SW480 (cell line): ENCODE data around the gene PADI3.
"Not testable (repeated sequence)": the region's sequence is repeated elsewhere in the genome, so short reads cannot be mapped to it uniquely, and the experiment has no call there.

Source experiments
- DNase-seq: peaks from one replicate; pipeline ENCODE4 v3.0.0-alpha.2; 2016; ENCODE audit warnings: low spot score

Gene PADI3

DNA sequence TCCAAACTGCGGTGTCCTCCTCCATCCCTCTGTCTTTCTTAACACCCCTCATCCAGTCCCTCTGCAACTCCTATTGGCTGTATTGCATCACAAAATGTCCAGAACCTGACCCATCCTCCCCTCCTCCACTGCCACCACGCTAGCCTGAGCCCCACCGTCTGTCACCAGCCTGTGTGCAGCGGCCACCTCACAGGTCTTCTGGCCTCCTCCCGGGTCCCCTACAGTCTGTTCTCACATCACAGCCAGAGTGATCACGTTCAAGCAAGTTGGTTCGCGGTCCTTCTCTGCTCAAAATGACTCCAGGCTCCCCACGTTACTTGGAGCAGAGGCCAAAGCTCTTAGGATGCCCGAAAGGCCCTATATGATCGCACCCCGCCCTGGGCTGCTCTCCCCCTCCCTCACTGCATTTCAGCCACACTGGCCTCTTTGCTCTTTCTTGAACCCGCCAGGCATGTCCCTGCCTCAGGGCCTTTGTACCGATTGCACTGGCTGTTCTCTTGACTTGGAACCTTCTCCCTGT is 56.7 kb downstream of the PADI3 start:
- no peak for DNase-seq

DNA sequence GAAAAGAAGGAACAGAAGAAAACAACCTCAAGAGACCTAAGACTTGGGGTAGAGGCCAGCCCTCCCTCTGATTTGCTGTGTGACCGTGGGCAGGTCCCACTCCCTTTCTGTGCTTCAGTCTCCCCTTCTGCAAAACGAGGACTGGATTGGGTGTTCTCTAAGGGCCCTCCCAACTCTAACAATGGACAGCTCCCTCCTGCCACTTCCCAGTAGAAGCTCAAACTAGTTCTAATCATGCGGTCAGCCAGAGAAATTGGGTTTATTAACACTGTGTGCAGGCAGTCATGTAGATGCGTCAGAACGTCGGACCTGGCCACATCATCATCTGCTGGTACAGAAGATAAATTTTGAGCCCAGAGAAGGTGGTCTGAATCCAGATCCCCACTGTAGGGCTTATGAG is 57.5 kb downstream of the PADI3 start:
- no peak for DNase-seq

DNA sequence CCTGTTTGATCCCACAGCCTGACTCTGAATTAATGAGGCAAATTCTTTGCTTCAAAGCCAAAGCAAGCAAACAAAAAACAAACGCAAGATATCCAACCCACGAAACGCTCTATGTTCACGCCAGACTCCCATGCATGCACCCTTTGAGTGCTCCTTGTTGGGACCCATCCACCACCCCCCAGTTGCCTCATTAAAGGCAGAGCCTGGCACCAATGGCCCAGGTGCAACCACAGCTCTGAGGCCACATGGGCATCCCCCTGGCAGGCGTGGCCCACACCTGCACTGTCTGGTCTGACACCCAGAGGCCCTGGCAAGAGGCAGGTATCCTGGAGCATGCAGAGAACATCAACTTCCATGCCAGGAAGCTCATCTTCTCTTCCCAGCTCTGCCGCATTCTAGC is 58.0 kb downstream of the PADI3 start:
- DNase-seq, result no peak

DNA sequence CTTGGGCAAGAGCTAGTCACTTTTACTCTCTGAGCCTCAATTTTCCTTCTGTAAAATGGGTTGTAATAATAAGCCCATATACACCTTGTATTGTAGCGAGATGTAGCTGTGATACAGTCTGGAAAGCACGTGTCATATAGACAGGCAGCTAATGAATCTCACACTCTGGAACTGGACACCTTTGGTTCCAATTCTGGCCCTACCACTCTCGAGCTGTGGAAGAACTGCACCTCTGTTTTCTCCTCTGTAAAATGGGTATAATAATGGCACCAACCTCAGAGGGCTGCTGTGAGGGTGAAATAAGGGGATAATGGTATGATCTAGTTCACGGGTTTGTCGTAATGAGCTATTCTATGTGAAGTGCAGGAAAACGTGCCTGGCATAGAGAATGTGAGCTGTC is 58.4 kb downstream of the PADI3 start:
- DNase-seq, result no peak

DNA sequence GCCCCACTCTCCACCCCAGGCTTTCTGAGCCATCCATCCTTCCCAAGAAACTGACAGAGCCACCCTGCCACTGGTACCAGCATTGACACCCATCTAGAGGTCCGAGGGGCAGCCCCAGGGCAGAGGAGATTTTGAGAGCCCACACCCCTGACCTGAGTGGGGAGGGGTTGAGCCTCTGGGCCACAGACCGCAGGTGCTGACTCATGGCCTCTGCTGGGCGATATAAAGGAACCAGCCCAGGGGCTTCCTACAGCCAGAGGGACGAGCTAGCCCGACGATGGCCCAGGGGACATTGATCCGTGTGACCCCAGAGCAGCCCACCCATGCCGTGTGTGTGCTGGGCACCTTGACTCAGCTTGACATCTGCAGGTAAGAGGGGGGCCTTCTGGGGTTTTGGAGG is 59.0 kb downstream of the PADI3 start, which contains the start of gene PADI4:
PADI4 (plus strand) TSS at position 252 of the 400 bp plus-strand sequence; CDS start at position 278, 26 bp downstream.
- no peak for DNase-seq

DNA sequence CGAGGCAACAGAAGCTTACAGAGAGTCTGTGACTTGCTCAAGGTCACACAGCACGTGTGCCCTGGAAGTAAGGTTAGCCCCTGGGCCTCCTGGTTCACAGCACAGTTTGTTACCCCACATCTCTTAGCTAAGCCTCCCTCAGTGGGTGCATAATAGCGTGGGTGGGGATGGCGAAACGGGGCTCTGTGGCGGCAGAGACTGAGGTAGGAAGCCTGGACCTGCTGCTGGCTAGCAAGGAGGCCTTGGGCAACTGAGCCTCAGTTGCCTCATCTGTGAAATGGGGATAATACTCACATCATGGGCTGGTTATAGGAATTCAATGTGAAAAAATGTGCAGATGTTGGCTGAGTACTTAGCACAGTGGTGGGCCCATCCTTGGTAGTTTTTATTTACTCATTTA is 59.7 kb downstream of the PADI3 start:
- no peak for DNase-seq

DNA sequence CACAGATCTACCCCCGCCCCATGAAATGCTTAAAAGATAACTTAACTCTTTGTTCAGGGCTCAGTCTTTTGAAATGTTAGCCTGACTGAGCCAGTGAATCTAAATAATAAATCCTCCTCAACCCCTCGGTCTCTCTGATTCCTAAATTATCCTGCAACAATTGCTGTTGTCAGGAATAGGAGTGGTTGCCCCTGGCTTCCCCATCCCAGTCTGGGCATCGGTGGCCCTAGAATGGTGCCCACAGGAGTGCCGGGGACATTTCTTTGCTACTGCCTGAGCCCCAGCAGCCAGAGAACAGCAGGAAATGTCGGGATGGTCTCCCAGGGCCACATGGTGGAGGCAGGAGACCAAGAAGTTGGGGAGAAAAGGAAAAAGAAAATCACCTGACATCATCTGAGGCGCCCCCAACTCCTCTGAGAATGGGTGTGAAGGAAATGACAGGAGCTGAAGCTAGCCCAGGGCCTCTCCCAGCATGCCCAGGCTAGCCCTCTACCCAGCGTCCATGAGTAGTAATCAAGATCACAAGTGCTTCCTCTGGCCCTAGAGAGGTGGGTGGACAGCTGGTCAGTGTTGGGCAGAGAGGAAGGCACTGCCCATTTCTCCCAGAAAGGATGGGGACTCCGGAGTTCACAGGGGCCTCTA is 60.6 kb downstream of the PADI3 start:
- DNase-seq, result no peak

DNA sequence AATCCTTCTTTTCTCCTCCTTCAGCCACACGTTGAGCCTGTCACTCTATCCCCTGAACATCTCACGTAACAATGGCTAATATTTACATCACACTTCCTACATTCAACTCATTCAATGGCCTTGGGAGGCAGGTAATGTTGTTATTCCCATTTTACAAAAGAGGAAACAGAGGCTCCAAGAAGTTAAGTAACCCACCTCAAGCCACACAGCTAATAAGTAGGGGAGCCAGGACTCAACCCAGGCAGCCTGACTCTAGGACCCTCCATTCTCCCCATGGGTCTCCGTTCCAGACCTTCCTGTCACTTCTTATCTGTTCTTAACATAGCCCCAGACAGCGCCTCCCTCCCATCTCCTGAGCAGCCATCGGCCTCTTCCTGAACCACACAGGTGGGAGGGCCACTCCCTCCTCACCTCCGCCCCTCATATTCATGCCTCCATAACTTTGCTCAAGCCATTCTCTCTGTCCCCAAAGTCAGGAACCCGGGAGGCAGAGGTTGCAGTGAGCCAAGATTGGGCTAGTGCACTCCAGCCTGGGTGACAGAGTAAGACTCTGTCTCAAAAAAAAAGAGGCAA is 61.3 kb downstream of the PADI3 start:
- DNase-seq, result no peak

DNA sequence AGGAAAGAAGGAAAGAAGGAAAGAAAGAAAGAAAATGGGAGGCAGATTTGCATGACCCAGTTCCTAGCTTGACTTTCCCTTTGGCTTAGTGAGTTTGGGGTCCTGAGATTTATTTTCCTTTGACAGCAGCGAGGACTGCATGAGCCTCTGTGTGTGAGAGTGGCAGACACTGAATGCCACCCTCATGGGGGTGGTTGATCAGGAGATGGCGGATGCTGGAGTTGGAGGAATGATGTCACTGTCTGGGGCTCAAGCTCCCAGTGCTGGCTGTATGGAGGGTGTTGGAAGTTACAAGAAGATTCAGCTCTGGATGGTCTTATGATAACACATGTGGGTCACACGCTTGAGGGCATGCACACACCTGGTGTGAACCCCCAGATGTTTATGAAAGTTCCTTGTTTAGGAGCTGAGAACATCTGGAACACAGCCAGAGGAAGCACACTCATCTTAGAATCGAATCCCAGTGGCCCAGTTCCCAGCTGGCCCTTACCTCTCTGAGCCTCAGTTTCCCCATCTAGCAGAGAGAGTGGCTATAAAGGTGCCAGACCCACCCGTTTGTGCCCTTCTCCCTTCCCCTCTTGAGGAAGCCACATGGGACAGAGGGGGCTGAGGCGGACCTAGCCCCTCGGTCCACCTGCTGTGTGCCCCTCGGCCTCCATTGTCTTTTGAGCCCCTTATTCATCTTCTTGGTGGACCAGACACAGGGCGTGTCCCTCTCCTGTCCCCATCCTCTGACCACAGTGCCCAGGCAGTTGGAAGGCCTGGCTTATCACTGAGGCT is 64.8 kb downstream of the PADI3 start:
- DNase-seq, result no peak

DNA sequence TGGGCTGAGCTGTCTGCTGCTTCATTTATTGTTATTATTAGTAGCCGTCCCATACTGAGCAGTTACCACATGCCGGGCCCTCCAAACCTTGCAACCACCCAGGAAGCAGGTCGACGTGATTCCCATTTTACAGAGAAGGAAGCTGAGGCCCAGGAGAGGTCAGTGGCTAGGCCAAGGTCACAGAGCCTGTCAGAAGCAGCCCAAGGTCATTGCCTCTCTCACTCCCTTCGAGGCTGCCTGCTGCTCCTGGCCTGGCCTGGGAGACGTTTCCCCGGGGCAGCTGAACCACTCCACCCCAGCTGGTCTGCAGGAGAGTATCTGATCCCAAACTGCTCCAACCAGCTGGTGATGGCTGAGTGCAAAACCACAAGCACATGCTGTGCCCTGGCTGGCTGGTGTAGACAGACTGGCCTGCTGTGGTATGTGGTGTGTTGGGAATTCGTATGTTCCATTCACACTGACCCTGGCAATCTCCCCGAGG is 65.6 kb downstream of the PADI3 start:
- DNase-seq, result no peak

DNA sequence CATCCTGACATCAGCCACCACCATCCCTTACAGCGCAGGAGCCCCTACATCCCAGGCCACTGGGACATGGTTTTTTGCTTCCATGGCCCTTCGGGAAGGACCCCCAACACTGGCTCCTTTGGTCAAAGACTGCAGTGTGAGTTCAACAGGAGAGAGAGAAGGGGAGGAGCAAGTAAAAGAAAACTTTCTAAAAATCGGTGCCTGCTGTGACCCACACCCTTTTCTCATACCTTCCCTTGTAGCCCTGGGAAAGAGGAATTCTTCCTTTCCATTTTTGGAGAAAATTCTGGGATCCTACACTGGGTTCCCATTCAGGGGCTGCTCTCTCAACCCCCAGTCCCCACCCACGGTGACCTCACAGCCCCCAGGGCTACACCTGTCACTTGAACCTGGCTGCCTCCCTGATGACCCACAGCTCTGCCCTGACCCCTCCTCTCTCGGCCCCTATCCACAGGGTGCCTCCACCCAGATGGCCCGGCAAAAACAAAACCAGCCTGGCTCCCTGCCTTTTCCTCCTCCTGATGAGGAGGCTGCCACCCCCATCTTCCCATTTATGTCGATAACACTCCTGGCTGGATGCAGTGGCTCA is 66.7 kb downstream of the PADI3 start:
- no peak for DNase-seq

DNA sequence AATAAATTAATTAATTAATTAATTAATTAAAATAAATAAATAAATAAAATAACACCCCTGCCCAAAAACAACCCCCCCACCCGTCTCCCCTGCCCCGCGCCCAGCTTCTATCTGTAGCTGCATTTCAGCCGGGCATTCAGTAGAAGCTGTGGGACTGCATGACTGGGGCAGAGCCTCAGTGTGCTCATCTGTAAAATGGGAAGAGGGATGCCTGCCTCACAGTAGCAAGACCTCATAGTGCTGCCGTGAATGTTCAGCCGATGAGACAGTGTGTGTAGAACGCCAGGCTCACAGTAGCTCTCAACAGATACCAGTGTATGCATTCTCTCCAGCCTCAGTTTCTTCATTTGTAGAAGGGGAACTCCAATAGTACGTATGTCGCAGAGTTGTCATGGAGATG is 67.8 kb downstream of the PADI3 start:
- DNase-seq, result no peak

DNA sequence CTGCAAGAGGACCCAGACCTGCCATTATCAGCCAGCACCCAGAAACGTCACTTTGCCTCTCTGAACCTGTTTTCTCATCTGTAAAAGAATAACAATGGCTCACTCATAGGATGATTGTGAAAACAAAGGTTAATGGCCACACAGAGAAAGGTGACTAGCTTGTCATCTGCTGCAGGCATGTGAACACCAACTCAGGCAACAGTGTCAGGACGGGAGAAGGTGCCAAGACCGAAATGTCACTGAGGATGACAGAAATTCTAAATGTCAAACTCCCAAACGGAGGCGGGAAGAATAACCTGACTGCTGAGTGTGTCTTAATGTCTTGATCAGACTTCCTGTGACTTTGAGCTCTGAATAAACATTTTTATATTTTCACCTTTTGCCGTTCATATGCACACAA is 69.4 kb downstream of the PADI3 start:
- DNase-seq, result no peak

DNA sequence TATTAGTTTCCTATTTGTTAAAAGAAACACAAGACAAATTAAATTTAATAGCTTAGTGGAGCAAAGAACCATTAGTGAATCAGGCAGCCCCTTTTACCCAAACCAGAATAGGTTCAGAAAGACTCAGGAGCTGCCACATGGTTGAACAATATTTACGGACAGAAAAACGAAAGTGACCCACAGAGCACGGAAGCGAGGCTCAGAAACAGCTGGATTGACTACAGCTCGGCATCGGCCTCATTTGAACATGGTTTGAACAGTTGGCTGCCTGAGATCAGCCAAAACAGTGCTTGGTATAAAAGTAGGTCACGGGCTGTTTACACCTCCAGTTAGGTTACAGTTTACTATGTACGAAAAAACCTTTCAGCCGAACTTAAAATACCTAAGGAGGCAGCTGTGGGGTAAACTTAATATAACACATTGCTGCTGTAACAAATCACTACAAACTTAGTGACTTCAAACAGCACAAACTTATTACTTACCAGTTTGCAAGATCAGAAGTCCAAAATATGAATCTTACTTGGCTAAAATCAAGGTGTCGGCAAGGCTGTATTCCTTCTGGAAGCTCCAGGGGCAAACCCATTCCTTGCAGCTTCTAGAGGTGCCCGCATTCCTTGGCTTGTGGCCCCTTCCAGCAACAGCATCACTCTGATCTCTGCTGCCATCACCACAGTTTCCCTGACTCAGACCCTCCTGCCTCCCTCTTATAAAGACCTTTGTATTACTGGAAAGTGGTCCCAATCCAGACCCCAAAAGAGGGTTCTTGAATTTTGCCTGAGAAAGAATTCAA is 70.9 kb downstream of the PADI3 start:
- DNase-seq, result no peak

DNA sequence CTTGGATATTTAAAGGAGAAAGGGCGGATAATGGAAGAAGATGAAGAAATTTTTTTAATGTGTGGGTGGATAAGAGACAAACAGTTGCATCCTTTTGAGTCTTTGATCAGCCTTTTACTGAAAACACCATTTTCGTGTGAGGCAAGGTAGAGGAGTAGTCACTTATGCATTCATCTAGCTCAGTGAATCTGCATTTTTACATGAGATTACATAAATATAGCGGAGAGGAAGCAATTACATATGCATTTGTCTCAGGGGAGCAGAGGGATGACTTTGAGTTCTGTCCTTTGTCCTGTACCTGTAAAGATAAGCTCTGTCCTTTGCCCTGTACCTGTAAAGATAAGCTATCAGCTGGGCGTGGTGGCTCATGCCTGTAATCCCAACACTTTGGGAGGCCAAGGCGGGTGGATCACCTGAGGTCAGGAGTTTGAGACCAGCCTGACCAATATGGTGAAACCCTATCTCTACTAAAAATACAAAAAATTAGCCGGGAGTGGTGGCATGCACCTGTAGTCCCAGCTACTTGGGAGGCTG is 73.0 kb downstream of the PADI3 start:
- DNase-seq, result not testable (repeated sequence)

DNA sequence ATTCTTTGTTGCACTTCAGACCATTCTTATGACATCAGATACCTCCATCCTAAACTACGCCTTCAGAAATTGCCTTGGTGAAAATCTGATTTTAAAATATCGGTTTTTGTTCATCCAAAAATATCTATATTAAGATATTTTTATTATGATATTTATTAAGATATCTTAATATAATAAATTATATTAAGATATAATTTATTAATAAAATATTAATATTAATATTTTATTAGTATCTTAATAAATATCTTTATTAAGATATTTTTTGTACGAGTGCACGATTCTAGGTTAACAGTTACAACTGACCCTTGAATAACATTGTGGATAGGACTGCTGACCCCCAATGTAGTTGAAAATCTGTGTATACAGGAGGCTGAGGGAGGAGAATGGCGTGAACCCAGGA is 80.0 kb downstream of the PADI3 start:
- DNase-seq, result no peak

DNA sequence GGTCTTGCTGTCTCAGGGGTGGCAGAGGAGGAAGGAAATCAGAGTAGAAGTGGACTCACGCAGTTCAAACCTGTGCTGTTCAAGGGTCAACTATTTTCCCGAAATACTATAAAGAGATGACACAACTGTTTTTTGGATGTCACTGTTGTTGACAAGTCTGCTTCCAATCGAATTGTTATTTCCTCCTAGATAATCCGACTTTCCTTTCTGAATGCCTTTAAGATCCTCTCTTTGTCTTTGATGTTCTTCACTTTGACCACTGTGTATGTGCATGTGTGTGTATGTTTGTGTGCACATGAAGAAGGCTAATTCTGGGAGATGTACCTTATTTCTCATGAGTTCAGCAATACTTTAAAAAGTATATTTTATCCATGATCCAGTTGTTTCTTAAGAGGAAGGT is 80.7 kb downstream of the PADI3 start:
- no peak for DNase-seq

DNA sequence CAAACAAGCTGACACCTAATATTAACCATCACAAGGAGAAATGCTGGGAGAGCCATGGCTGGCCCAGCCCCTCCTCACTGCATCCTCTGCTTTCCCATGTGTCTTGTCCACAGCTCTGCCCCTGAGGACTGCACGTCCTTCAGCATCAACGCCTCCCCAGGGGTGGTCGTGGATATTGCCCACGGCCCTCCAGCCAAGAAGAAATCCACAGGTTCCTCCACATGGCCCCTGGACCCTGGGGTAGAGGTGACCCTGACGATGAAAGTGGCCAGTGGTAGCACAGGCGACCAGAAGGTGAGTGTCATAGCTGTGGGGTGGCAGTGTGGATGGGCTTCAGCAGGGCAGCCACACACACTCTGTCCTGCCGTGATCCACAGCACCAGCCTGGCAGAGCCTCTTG is 82.0 kb downstream of the PADI3 start:
- DNase-seq, result no peak

DNA sequence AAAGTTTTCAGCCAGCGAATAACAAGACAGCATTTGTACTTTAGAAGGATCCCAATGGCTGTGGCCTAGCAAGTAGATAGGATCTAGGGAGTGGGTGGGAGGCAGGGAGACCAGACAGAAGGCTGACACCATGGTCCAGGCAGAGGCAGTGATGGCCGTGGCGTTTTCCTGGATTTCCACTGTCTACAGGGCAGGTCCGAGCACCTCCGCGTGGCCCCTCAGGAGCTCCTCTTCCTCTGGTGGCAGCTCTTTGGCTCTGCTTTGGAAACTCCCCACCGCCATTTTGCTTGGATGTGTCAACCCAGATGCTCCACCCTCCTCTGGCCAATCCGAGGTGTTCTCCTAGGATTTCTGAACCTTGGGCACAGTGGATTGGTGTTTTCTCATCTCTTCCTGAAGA is 84.2 kb downstream of the PADI3 start:
- DNase-seq, result no peak
